HG03575 (cell line): ENCODE data around the gene KHSRP.

ENCODE experiments used
- ATAC-seq: cut with Tn5 transposase; IDR thresholded peaks from one replicate; pipeline ENCODE4 v1.9.1; 2021; ENCODE audit not compliant: unreplicated experiment, insufficient number of reproducible peaks, low FRiP score; ENCODE audit errors: extremely low read depth

Gene KHSRP

DNA sequence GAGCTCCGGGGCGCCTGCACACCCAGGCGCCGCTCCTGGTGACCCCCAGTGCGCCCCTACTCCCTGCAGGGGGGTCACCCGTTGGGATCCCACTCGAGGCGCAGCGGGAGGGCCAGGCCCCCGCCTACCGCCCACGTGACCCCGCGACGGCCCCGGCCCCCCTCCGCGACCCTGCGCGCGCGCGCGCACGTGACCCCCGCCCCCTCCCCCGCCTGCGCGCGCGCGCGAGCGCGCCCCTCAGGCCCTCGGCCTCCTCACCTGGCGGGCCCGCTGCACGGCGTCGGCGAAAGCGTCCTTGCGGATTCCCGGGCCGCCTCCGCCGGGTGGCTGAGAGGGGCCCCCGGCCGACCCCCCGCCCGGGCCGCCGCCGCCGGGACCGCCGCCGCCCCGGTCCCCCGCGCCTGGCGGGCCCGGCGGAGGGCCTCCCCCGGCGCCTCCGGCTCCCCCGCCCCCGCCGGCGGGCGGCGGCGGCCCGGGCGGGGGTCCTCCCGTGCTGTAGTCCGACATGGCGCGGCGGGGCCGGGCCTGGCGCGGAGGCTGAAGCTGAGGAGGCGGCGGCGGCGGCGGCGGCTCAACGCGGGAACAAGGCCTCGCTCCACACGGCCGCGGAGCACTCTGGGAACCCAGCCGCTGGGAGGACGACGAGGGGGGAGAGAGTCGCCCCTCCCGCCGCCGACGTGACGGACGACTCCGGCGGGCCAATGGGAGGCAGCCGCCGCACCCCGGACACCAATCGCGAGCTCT is at the start of gene KHSRP:
Gene KHSRP, minus strand, starts transcription at position 617 of the 744 bp plus-strand sequence. Its CDS starts 110 bp downstream, at position 507.
- no peak for ATAC-seq

DNA sequence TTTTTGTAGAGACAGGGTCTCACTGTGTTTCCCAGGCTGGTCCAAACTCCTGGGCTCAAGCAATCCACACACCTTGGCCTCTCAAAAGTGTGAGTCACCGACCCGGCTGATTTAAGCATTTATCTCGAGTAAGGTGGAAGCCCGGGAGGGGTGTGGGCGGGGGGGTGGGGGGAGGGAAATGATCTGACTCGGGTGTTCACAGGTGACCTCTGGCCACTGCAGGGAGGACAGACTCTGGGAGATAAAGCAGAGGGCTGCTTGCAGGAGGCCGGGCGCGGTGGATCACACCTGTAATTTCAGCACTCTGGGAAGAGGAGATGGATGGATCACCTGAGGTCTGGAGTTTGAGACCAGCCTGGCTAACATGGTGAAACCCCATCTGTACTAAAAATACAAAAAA is 49.0 kb upstream of the KHSRP start:
- no peak for ATAC-seq

DNA sequence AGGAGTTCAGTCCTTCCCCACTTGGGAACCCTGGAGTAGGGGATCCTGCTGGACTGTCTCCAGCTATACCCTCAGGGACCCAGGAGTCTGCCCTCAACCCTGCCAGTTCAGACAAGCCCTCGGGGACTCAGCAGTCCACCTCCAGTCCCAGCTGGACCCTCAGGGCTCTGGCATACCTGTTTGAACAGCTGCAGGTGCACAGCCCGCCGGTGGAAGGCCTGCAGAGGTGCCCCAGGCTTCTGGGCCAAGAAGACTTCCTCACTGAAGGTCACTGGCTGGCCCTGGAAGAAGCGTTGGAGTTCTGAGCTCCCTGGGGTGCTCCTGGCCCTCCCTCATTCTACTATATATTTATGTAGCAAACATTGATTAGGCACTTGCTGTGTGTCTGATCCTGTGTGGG is 48.1 kb upstream of the KHSRP start:
- no peak for ATAC-seq

GRCh38 chr19:6471076-6471475 is 46.5 kb upstream of the KHSRP start:
- no peak for ATAC-seq

DNA sequence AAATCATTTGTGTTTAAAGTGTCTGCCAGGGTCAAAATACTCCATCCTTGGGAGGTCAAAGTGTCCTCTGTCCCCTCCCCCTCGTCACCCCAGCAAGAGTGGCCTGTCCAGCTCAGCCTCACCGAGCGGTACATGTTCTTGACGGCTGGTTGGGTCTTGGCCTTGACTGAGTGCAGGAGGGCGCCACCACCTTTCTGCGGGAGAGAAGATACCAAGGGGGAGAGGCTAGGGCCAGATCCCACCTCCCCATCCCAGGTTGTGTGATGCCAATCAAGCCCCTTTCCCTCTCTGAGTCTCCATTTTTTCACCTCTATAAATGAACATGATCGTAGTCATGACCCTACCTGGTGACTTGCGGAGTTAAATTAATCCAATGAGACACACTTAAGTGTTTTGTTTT is 45.6 kb upstream of the KHSRP start:
- no peak for ATAC-seq

- ATAC-seq, result no peak
These were observed 42.8 kb upstream of the KHSRP start for GRCh38 chr19:6467384-6467783.

DNA sequence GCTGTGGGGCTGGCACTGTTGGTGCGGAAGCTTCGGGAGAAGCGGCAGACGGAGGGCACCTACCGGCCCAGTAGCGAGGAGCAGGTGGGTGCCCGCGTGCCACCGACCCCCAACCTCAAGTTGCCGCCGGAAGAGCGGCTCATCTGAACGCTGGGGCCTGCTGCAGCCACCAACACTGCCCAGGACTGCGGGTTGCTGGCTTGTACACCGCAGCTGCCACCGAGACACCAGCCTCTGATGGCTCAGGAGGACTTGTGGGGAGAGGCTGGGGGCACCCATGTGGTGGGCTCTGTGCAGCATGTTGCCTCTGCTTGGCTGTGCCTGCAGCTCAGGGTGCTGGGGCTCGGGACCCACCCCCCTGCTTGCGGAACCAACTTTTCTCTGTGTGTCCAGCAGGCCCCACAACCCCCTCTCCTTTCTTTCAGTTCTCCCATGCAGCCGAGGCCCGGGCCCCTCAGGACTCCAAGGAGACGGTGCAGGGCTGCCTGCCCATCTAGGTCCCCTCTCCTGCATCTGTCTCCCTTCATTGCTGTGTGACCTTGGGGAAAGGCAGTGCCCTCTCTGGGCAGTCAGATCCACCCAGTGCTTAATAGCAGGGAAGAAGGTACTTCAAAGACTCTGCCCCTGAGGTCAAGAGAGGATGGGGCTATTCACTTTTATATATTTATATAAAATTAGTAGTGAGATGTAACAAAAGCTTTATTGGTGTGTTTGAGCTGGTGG is 42.1 kb upstream of the KHSRP start:
- no peak for ATAC-seq

DNA sequence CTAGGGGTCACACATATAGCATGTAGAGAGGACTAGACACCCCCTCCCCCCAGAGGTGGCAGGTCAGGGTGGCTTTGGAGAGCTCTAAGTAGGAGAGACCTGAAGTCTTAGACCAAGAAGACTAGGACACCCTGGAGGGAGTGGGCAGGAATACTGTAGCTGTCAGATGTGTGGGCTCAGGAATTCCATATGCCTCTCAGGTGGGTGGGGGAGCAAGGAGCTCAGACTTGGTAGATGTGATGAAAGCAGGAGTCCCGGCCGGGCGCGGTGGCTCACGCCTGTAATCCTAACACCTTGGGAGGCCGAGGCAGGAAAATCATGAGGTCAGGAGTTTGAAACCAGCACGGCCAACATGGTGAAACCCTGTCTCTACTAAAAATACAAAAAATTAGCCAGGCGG is 41.1 kb upstream of the KHSRP start:
- ATAC-seq, result no peak

DNA sequence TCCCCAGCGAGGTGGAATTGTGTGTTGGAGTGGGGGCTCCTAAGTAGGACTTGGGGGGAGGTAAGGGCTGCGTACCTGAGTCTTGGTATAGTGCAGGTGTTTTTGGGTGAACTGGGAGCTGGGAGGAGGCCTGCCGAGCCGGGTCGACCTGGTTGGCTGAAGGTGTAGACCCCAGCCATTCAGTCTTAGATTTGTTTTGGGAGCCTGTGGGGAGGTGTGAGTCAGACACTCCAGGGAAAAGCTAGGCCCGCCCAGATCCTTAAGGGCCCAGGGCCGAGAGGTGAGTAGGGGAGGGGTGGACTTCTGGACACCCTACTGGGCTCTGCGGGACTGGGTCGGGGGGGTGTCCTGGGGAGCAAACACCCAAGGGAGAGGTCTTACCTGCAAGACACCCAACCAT is 40.4 kb upstream of the KHSRP start:
- ATAC-seq, result no peak

DNA sequence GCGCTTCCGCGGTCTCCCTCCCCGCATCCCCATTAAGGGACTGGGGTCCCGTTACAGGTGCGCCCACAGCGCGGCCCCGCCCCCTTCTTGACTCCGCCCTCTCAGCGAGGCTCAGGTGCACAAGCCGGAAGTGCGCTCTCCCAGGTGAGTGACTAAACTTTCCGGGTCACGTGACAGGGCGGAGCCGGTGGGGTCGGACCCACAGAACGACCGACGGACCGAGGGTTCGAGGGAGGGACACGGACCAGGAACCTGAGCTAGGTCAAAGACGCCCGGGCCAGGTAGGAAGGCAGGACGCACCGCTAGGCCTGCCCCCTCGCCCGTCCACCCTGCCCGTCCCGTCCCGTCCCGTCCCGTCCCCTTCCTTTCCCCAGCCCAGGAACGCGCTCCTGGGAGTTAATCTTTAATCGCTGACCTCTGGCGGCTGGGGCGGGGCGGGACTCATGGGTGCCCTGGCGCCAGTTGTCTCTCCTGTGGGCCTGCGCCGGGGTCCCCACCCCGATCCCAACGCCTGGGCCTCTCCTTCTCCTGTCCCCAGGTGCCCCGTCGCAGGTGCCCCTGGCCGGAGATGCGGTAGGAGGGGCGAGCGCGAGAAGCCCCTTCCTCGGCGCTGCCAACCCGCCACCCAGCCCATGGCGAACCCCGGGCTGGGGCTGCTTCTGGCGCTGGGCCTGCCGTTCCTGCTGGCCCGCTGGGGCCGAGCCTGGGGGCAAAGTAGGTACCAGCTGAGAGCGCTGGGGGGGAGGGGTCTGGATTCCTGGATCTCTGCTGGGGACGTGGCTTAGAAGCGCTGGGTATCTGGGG is 39.7 kb upstream of the KHSRP start, which contains the start of gene CRB3:
Gene CRB3, plus strand, starts transcription at position 202 of the 804 bp plus-strand sequence. Its CDS starts 431 bp downstream, at position 633.
- ATAC-seq, result no peak

GRCh38 chr19:6460099-6460884 is 35.7 kb upstream of the KHSRP start:
- ATAC-seq, result no peak

DNA sequence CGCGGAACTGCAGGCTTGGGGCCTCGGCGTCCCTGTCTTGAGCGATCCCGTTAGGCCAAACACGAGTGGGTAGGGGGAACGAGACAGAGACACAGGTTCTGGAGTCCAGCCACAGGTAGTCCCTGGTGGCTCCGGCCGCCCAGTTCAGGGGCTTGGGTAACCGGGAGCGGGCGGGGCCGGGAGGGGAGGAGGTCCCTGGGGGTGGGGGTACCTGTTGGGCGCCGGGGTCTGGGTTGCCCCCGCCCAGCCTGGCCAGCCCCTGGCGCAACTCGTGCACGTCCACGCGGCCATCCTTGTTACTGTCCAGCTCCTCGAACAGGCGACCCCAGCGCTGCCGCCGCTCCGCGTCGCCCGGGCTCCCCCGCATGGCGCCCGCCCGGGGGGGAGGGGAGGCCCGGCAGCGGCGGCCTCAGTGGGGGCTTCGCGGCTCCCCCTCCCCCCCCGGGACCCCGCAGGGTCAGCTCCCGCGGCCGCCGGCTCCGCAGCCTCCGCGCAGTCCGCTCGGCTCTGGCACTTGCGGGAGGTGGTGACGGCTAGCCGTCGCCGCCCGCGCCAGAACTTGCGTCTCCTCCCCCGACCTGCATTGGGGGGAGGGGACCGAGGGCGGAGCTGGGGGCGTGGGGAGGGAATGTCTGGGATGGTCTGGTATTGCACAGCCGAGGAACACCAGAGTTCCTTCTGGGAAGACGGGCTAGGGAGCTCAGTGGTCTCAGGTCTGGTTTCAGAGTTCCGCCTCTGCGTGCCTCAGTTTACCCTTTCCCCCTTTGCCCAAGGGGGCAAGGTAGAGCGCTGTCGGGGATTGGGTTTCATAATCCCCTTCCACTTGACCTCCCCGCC is 34.9 kb upstream of the KHSRP start, which contains the start of gene SLC25A23:
Gene SLC25A23, minus strand, starts transcription at position 531 of the 837 bp plus-strand sequence. Its CDS starts 164 bp downstream, at position 367.
- ATAC-seq, result no peak

GRCh38 chr19:6458695-6459261 is 34.2 kb upstream of the KHSRP start:
- no peak for ATAC-seq

GRCh38 chr19:6457958-6458694 is 33.5 kb upstream of the KHSRP start:
- no peak for ATAC-seq

DNA sequence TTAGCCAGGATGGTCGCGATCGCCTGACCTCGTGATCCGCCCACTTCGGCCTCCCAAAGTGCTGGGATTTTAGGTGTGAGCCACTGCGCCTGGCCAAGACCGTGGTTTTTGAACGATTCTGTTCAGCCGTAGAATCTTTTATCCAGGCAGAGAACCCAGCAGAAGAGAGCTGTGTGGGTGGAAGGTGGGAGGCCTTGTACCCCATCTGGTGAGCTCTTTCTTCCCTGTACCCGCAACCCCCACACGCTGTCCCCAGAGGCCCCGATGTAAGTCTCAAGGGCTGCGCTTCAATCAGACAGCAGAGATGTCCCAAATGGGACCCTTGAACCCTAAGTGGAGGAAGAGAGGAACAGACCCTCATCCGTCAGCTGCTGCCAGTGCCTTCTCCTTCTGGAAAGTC is 31.3 kb upstream of the KHSRP start:
- ATAC-seq, result no peak

DNA sequence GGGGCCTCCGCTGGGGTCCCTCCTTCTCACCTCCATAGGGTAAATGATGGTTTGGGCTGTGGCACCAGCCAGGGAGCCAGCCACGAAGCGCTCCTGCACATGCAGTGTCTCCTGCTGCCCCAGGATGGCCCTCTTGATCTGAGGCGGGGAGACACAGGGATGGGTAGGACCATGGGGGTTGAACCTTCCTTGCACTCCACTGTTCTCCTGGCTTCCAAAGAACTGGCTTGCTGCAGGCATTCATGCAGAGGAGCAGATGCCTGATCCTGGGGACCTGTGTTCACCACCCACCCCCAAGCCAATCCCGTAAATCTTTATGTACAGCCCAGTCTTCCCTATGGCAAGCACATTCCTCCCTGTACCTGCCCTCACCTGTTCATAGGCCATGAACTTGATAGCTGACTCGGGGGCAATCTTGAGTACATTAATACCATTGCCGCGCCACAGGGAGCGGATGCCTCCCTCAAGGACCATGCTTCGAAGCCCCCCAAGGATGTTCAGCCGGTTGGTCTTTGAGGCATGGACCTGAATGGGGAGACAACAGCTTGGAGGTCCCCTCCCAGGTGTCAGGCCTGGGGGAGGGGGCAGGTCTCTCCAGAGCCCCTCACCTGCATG is 29.4 kb upstream of the KHSRP start:
- no peak for ATAC-seq

DNA sequence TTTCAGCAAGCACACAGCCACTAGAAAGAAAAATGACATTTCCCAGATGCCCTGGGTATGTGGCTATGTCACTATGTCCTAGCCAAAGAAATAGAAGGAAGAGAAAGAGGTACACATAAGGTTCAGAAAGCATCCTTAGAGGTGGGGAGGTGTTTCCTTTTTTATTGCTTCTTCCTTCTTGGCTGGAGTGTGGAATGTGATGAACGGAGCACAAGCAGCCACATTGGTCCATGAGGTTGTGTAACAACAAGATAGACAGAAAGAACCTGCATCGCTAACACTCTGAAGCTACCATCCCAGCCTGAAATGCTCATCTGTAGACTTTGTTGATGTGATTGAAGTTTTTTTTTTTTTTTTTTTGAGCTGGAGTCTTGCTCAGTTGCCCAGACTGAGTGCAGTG is 28.3 kb upstream of the KHSRP start:
- no peak for ATAC-seq
